ENCODE data around the gene HSPA13.
"Not testable (repeated sequence)": the region's sequence is repeated elsewhere in the genome, so short reads cannot be mapped to it uniquely, and the experiment has no call there.

Gene HSPA13, protein sequence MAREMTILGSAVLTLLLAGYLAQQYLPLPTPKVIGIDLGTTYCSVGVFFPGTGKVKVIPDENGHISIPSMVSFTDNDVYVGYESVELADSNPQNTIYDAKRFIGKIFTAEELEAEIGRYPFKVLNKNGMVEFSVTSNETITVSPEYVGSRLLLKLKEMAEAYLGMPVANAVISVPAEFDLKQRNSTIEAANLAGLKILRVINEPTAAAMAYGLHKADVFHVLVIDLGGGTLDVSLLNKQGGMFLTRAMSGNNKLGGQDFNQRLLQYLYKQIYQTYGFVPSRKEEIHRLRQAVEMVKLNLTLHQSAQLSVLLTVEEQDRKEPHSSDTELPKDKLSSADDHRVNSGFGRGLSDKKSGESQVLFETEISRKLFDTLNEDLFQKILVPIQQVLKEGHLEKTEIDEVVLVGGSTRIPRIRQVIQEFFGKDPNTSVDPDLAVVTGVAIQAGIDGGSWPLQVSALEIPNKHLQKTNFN

GRCh38 chr21:14382835-14383595, at the start of gene HSPA13:
Gene HSPA13 (minus strand): TSS chr21:14383146. CDS start chr21:14383119, 27 bp downstream.
- DNase-seq (ENCODE audit: low spot score), result peak; percentile 98

DNA sequence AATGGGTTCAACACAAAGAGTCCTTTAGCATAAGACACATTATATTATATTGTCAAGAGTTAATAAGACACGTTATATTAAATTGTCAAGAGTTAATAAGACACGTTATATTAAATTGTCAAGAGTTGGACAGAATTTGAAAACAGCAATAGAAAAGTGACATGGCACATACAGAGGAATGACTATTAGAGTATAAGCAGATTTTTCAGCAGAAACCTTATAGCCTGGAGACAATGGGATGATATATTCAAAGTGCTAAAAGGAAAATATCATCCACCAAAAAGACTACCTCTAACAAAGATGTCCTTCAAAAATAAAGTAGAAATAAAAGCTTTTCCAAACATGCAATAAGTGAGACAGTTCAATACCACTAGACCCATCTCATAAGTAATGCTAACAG, 36.0 kb upstream of the HSPA13 start:
- DNase-seq (ENCODE audit: low spot score), result no peak

- no peak for DNase-seq (ENCODE audit: low spot score)
Observed at GRCh38 chr21:14414932-14415508, 32.1 kb upstream of the HSPA13 start.

DNA sequence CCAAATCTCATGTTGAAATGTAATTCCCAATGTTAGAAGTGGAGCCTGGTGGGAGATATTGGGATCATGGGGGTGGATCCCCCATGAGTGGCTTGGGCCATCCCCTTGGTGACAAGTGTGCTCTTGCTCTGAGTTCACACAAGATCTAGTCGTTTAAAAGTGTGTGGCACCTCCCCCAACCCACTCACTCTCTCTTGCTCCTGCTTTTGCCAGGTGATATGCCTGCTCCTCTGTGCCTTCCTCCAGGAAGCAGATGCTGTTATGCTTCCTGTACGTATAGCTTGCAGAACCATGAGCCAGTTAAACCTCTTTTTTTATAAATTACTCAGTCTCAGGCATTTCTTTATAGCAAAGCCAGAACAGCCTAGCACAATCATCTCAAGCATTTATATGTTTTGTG, 23.0 kb upstream of the HSPA13 start:
- no peak for DNase-seq (ENCODE audit: low spot score)

DNA sequence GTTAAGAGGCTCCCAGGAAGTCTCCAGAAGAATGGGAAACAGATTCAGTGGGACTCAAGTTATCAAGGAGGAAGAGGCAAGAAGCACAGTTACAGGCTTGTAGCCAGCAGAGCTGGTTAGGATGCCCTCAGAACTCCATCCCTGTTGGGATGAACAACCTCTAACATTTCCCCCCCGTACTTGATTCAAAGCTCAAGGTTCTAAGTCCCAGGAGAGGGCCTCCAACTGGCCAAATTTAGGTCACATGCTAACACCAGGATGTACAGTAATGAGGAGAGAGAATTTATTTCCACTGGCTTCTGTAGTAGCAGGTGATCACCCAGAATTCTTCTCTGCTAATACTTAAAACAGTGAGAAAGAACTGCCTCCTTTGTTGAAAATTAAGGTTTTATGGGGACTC, 22.3 kb upstream of the HSPA13 start:
- DNase-seq (ENCODE audit: low spot score), result no peak

- DNase-seq (ENCODE audit: low spot score), result no peak
Observed at GRCh38 chr21:14403681-14404318, 20.9 kb upstream of the HSPA13 start.

- DNase-seq (ENCODE audit: low spot score), result no peak
Observed at GRCh38 chr21:14401217-14401616, 18.3 kb upstream of the HSPA13 start.

GRCh38 chr21:14388282-14388681, 5.3 kb upstream of the HSPA13 start:
- DNase-seq (ENCODE audit: low spot score), result no peak

DNA sequence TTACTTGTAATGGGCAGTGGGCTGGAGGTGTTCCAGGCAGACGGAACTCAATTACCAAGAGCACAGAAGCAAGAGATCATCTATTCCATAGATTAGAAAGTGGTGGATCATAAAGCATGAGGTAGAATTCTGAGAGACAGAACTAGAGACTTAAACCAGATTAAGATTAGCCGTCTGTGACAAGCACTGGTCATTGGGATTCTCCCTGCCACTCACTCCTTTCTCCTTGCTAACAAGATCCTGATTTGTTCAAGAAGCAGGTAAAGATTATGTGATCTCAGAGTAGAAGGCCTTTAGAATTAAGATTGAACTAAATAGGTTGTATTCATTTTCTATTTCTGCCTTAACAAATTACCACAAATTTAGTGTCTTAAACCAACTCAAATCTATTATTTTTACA, 1.5 kb upstream of the HSPA13 start:
- no peak for DNase-seq (ENCODE audit: low spot score)

DNA sequence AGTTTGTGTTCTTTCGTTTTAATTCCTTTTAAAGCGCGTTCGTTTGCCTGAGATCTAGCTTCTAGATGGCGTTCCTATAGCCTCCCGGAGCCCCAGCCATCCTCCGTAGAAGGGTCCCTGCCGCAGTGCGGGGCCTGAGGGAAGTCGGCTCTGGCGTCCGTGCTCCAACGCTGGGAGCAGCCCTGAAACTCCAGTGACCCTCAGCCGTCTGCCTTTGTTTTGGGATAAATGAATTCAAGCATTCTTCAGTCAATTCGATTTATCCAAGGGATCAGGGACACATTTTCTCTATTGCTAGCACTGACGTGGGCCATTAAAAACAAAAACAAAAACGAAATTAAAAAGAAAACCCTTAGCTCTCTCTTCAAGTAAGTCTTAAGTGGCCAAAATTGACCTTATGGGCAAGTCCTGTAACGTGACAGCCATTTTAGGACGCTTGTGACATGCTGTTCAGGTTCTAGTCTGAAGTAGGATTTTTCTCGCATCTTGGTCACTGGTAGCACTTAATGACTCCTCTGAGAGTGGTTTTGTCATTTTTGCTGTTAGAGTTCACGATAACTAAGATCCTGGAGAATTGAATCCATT, 742 bp upstream of the HSPA13 start:
- DNase-seq (ENCODE audit: low spot score), result no peak

- DNase-seq (ENCODE audit: low spot score), result no peak
Observed at GRCh38 chr21:14382486-14382834, 486 bp downstream of the HSPA13 start.

DNA sequence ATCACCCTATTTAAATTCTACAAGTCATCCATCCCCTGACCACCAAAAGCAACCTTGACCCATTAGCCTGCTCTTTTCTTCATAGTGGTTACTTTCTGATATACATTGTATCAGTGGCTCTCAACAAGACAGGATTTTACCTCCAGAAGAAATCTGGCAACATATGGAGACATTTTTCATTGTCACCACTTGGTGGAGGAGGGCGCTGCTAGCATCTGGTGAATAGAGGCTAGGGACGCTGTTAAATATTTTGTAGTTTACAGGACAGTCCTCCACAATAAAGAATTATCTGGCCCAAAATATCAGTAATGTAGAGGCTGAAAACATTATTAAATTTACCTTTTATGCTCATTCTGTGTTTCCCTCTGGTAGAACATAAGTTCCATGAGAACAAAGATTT, 6.1 kb downstream of the HSPA13 start:
- DNase-seq (ENCODE audit: low spot score), result no peak

- DNase-seq (ENCODE audit: low spot score), result no peak
Observed at GRCh38 chr21:14366998-14367397, 15.9 kb downstream of the HSPA13 start.

GRCh38 chr21:14361958-14362357, 21.0 kb downstream of the HSPA13 start:
- DNase-seq (ENCODE audit: low spot score), result no peak

DNA sequence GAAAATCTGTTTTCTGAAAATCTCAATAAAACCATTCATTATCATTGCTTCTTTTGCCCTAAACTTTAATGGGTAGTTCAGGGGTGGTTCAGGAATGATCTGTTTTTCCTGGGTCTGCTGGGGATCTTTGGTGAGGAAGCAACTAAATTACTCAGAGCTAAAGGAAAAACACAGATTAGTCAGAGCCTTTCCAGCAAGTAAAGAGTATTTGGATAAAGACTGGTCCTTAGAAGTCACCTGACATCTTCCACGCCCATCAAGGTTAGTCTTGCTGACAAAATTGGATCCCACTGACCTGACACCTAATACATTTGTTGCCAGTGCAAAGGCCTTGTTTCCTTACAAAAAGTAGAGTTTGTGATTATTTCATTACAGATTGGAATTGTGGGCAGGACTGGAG, 24.2 kb downstream of the HSPA13 start:
- no peak for DNase-seq (ENCODE audit: low spot score)

DNA sequence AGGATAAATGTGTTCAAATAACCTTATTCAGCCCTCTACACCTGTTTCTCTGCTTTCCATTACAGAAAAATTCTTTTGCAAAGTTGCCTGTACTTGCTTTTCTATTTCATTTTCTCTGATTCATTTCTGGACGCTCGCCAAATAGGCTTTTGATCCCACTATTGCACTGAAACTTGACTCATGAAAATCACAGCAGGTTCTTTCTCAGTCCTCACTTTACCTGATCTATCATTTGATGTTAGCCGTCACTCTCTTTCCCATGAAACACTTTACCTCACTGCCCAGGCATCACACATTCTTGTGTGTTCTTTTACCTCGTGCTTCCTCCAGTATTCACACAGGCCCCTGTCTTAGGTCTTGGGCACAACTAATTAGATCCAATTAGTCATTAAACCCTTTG, 26.2 kb downstream of the HSPA13 start:
- DNase-seq (ENCODE audit: low spot score), result no peak

GRCh38 chr21:14354515-14354914, 28.4 kb downstream of the HSPA13 start:
- no peak for DNase-seq (ENCODE audit: low spot score)

DNA sequence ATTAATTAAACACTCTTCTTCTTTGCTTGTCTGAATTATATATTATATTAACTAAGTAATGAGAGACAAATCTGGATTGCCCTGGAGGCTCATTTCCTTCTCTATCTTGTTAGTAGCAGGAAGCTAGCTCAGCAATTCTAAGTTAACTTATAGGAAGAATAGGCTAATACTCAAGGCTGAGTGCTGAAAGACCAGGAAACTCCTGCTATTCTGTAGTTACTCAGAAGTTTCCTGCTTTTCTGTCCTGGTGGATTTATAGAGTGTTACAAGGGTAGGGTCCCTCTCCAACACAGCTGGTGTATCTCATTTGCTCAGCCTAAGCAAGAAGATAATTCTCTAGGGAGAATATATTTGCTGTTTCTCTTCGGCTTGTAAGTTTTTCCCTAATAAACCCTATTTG, 29.2 kb downstream of the HSPA13 start:
- DNase-seq (ENCODE audit: low spot score), result no peak

DNA sequence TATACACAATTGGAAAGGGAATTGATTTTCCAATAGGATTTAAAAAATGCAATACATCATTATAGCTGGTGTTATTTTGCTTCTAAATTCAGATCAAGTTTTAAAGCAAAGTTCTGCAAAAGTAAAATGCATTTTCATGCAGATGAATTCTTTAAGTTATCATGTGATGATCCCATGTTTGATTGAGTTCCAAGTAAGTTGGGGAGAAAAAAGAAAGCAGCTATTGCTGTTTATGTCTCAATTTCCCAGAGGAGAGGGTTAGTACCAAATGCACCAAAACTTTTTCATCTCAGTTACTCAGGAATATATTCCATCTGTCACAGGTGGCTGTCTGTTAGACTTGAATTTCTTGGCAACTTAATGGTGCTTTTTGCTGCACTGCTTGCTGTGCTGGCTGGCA, 29.7 kb downstream of the HSPA13 start:
- DNase-seq (ENCODE audit: low spot score), result no peak

- not testable (repeated sequence) for DNase-seq (ENCODE audit: low spot score)
Observed at GRCh38 chr21:14327346-14327745, 55.6 kb downstream of the HSPA13 start.

GRCh38 chr21:14325595-14325994, 57.4 kb downstream of the HSPA13 start:
- DNase-seq (ENCODE audit: low spot score), result no peak
